Measurements from ENCODE around the gene SMR3B.

Gene SMR3B

GRCh38 chr4:70360460-70360859 lies 22.5 kb upstream of the SMR3B start, which contains the start of gene SMR3A:
TSS of gene SMR3A (plus strand) at chr4:70360760. CDS start at chr4:70362116, 1,356 bp downstream.
- TF ChIP-seq, protein P1, sequence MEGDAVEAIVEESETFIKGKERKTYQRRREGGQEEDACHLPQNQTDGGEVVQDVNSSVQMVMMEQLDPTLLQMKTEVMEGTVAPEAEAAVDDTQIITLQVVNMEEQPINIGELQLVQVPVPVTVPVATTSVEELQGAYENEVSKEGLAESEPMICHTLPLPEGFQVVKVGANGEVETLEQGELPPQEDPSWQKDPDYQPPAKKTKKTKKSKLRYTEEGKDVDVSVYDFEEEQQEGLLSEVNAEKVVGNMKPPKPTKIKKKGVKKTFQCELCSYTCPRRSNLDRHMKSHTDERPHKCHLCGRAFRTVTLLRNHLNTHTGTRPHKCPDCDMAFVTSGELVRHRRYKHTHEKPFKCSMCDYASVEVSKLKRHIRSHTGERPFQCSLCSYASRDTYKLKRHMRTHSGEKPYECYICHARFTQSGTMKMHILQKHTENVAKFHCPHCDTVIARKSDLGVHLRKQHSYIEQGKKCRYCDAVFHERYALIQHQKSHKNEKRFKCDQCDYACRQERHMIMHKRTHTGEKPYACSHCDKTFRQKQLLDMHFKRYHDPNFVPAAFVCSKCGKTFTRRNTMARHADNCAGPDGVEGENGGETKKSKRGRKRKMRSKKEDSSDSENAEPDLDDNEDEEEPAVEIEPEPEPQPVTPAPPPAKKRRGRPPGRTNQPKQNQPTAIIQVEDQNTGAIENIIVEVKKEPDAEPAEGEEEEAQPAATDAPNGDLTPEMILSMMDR (IDR thresholded peaks at IDR 0.05; ENCODE audit: low read depth, low read length, missing control alignments) = no peak
- H3K4me3 ChIP-seq (replicated peaks; ENCODE audit: low read depth, low read length) = no peak within 1 kb of the TSS
- no peak for DNase-seq (ENCODE audit: extremely low read depth, low read depth)

DNA sequence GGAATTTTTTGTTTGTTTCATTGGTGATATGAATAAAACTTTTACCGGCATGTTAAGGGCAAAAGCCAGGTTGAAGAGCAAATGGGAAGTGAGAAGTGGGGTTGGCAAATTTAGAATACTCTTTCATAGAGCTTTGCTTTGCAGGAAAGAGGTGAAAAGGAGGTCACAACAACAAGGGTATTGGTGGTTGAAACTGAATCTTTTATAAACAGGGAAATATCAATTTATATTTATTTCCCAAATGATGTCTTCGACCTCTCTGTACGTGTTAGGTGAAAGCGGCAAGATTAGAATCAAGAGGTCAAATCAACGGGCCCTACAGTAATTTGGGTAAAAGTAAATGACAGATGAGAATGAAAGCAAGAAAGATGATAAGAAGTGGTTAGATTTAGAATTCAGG lies 18.9 kb upstream of the SMR3B start:
- no peak for DNase-seq (ENCODE audit: extremely low read depth, low read depth)
- no peak overlapping the region for H3K4me3 ChIP-seq (replicated peaks; ENCODE audit: low read depth, low read length)
- TF ChIP-seq, protein P1 (IDR thresholded peaks at IDR 0.05; ENCODE audit: low read depth, low read length, missing control alignments) = no peak

DNA sequence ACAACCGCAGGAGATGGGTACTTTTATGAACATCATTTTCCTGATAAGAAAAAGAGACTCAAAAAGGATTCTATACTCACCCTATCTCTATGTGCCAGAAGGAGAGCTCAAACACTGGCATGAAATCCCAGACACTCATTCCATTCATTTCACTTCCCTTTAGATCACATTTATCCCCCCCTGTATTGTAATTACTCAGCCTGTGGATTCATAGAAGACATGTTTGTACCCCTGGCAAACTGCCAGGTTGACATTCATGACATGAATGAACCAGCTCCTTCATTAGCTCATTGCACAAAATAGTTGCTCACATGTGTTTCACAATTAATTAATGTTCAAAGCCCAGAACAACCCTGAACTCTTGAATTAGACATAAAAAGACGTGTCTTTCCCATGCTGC lies 17.5 kb upstream of the SMR3B start:
- no peak for DNase-seq (ENCODE audit: extremely low read depth, low read depth)
- TF ChIP-seq, protein P1 (IDR thresholded peaks at IDR 0.05; ENCODE audit: low read depth, low read length, missing control alignments) = no peak
- H3K4me3 ChIP-seq (replicated peaks; ENCODE audit: low read depth, low read length) = no peak overlapping the region

DNA sequence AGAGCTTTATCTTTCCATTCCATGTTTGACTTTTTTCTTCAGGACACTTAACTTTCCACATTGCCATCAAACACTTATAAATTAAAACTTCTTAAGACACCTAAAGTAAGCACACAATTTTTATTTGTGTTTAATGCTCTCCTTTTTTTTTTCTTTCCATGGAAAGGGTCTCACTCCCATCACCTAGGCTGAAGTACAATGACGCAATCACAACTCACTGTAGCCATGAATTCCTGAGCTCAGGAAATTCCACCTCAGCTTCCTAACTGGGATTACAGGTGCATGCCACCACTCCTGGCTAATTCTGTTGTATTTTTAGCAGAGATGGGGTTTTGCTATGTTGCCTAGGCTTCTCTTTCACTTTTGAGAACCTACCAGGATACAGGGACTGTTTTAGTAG lies 15.1 kb upstream of the SMR3B start:
- TF ChIP-seq, protein P1 (IDR thresholded peaks at IDR 0.05; ENCODE audit: low read depth, low read length, missing control alignments) = no peak
- DNase-seq (ENCODE audit: extremely low read depth, low read depth) = no peak
- no peak overlapping the region for H3K4me3 ChIP-seq (replicated peaks; ENCODE audit: low read depth, low read length)

DNA sequence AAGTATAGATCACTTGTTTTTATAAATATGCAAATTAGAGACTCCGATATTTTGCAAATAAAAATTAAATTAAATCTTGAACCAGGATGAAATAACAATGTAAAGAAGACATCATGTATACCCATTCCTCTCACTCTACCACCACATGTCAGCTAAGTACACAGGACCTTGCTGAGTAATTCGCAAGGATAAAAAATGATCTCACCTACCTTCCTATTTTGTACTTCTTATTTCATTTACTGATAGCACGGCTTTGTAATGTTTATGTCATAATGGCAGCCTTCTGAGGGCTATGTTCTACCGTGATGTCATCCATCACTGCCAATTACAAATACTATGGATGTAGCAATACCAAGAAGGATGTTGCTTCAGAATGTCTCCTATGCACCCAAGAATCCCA lies 10.9 kb upstream of the SMR3B start:
- DNase-seq (ENCODE audit: extremely low read depth, low read depth) = no peak
- H3K4me3 ChIP-seq (replicated peaks; ENCODE audit: low read depth, low read length) = no peak overlapping the region
- TF ChIP-seq, protein P1 (IDR thresholded peaks at IDR 0.05; ENCODE audit: low read depth, low read length, missing control alignments) = no peak

DNA sequence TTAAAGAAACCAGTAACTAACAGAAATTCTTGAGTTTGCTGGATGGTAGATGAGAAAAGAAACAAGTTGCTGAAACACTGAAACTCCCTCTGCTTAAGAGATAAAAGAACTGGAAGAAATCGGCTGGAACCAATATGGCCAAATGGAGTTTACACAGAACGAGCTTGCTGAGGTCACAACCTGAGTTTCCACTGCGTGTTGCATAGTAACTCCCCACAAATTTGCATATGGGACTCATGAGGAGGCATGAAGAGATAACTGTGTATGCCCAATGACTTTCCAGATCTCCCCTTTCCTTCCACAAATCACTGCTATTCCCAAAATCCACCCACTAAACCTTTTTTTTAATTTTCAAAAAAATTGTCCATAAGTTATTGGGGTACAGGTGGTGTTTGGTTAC lies 10.2 kb upstream of the SMR3B start:
- DNase-seq (ENCODE audit: extremely low read depth, low read depth) = no peak
- TF ChIP-seq, protein P1 (IDR thresholded peaks at IDR 0.05; ENCODE audit: low read depth, low read length, missing control alignments) = no peak
- H3K4me3 ChIP-seq (replicated peaks; ENCODE audit: low read depth, low read length) = no peak overlapping the region

GRCh38 chr4:70380578-70380977 lies 2.4 kb upstream of the SMR3B start:
- no peak overlapping the region for H3K4me3 ChIP-seq (replicated peaks; ENCODE audit: low read depth, low read length)
- no peak for DNase-seq (ENCODE audit: extremely low read depth, low read depth)
- TF ChIP-seq, protein P1 (IDR thresholded peaks at IDR 0.05; ENCODE audit: low read depth, low read length, missing control alignments) = no peak
